Body of pancreas (tissue), 4 donors: ENCODE measurements around the gene CEP192. TPM values are rescaled to one million over a fixed set of nuclear protein-coding genes. Genes with fewer than 3 reads are reported as not detected.

Source experiments
- ATAC-seq: fragments of 150-250 bp; one replicate; pipeline ENCODE4 v1.9.1; 2016
- DNase-seq, 4 donors: peaks; one replicate each; pipeline ENCODE4 v3.0.0-alpha.2; 2019
- H3K27ac ChIP-seq, 4 donors: fragments of 200-600 bp; sonication (generic); 1 replicate in 3 of 4; 2 replicates in 1 of 4; pipeline versions ENCODE4 v1.5.1 to v1.6.1; 2016 to 2019; ENCODE audit warnings: mild to moderate bottlenecking in 1 of 4, mixed read lengths in 1 of 4, moderate library complexity in 1 of 4
- H3K27me3 ChIP-seq, 2 donors: fragments of 200-600 bp; sonication (generic); one replicate each; pipeline ENCODE4 v1.6.0; 2016; ENCODE audit warnings: mild to moderate bottlenecking in 1 of 2
- H3K36me3 ChIP-seq, 2 donors: fragments of 200-600 bp; sonication (generic); replicated peaks in 1 of 2; 2 replicates each; pipeline ENCODE4 v1.5.1; 2016; ENCODE audit warnings: low read depth in 2 of 2; ENCODE audit not compliant: insufficient read depth in 1 of 2
- H3K4me1 ChIP-seq: fragments of 200-600 bp; sonication (generic); one replicate; pipeline ENCODE4 v1.6.0; 2016
- H3K4me3 ChIP-seq, 2 donors: fragments of 200-600 bp; sonication (generic); 1 replicate in 1 of 2; 2 replicates in 1 of 2; pipeline ENCODE4 v1.5.1; 2016 to 2019
- H3K9me3 ChIP-seq, 3 donors: fragments of 200-600 bp; sonication (generic); 1 replicate in 2 of 3; 2 replicates in 1 of 3; pipeline ENCODE4 v1.5.1; 2016
- POLR2A ChIP-seq, 3 donors: fragments of 450-650 bp; IDR thresholded peaks; one replicate each; pipeline ENCODE4 v1.6.1; 2016; ENCODE audit warnings: antibody characterized with exemption in 3 of 3, mild to moderate bottlenecking in 2 of 3
- WGBS, 2 donors: methylation state at CpG; one replicate each; pipeline ENCODE4 v1.1.5; 2017; 5-methylcytosine and 5-hydroxymethylcytosine counted together
- intact Hi-C: fragments of 100-400 bp; cut with DNase I; formaldehyde crosslinking; loops from one replicate; pipeline ENCODE4 v1.15.1; 2023
- total RNA-seq, 2 donors: library from RNA; depleted of rRNA; stranded (reverse); fragments of >200 nt; gene quantifications; one replicate each; pipeline ENCODE4 v1.1.0, GENCODE V29; 2016
- TF ChIP-seq, protein P1 (sequence below), 7 experiments: fragments of 450-650 bp in 4 of 7; fragments of 200-600 bp in 3 of 7; sonication (generic) in 3 of 7; IDR thresholded peaks; one replicate each; pipeline ENCODE4 v1.5.1; 2016 to 2019; ENCODE audit warnings: antibody characterized with exemption in 7 of 7

Gene CEP192
- total RNA-seq, 2 donors from 2014 or later: 21.1 to 25.4 TPM

DNA sequence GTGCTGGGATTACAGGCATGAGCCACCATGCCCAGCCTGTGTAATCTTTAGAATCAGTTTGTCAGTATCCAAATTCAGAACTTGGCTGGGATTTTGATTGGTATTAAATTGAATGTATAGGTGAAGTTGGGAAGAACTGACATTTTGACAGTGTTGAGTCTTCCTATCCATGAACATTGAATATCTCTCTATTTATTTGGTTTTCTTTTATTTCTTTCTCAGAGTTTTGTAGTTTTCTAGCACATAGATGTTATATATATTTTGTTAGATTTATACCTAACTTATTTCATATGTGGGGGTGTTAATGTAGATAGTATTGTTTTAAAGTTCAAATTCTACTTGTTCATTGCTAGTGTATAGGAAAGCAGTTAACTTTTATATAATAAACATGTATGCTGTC is 31.5 kb downstream of the CEP192 start:
- no peak overlapping the region for H3K4me3 ChIP-seq
- H3K9me3 ChIP-seq: no peaks in the 10 kb centered on the region
- DNase-seq (no peak), ATAC-seq (no peak)
- H3K36me3 ChIP-seq: peaks cover 0 to 5% of the 10 kb centered on the region in 2 donors
- no peaks in the 10 kb centered on the region for H3K27me3 ChIP-seq
- intact Hi-C loops: no loop called here
- H3K27ac ChIP-seq: no peak overlapping the region
- H3K4me1 ChIP-seq: peaks cover 8% of the 10 kb centered on the region
- TF ChIP-seq, protein P1, sequence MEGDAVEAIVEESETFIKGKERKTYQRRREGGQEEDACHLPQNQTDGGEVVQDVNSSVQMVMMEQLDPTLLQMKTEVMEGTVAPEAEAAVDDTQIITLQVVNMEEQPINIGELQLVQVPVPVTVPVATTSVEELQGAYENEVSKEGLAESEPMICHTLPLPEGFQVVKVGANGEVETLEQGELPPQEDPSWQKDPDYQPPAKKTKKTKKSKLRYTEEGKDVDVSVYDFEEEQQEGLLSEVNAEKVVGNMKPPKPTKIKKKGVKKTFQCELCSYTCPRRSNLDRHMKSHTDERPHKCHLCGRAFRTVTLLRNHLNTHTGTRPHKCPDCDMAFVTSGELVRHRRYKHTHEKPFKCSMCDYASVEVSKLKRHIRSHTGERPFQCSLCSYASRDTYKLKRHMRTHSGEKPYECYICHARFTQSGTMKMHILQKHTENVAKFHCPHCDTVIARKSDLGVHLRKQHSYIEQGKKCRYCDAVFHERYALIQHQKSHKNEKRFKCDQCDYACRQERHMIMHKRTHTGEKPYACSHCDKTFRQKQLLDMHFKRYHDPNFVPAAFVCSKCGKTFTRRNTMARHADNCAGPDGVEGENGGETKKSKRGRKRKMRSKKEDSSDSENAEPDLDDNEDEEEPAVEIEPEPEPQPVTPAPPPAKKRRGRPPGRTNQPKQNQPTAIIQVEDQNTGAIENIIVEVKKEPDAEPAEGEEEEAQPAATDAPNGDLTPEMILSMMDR (IDR thresholded peaks at IDR 0.05): no peak
- no peak for TF ChIP-seq POLR2A (IDR thresholded peaks at IDR 0.05)

DNA sequence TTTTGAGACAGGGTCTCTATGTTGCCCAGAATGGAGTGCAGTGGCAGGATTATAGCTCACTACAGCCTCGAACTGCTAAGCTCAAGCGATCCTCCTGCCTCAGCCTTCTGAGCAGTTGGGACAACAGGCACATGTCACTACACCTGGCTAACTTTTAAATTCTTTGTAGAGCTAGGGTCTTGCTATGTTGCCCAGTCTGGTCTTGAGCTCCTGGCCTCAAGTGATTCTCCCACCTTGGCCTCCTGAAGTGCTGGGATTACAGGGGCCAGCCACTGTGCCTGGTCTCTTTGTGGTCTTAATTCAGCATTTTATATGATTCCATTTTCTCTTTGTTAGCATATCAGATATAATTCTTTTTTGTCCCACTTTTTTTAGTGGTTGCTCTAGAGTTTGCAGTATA is 34.1 kb downstream of the CEP192 start:
- Histone ChIP-seq H3K4me3 (no peak overlapping the region), H3K9me3 (no peaks in the 10 kb centered on the region), H3K36me3 (peaks cover 0 to 1% of the 10 kb centered on the region in 2 donors), H3K4me1 (no peaks in the 10 kb centered on the region), H3K27ac (no peak overlapping the region), H3K27me3 (no peaks in the 10 kb centered on the region)
- intact Hi-C loops: no loop called here
- TF ChIP-seq POLR2A (IDR thresholded peaks at IDR 0.05): no peak
- TF ChIP-seq, protein P1 (IDR thresholded peaks at IDR 0.05): no peak
- ATAC-seq (no peak), DNase-seq (no peak)
- WGBS, 2 donors: 96 to 100% methylated on average over 2 of the region's 2 CpGs

DNA sequence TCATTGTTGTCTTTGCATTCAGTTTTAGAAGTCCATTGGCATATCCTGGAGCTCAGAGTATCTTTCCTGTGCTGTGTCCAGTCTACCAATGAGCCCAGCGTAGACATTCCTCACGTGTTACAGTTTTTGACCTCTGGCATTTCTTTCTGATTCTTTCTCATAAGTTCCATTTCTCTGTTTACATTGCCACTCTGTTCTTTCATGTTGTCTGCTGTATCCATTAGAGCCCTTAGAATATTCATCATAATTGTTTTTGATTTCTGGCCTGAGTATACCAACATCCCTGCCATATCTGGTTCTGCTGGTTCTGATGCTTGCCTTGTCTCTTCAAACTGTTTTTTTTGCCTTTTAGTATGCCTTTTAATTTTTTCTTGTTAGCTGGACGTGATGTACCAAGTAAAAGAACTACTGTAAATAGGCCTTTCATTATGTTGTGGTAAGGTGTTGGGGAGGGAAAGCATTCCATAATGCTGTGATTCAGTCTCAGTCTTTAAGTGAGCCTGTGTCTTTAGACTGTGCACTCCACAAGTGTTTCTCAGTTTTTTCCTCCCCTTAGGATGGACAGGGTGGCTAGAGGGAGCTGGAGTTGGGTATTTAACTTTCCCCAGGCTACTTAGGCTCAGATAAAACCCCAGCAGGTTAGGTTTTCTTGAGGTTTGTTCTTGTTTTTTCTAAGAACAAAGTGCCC is 35.6 kb downstream of the CEP192 start:
- no peak overlapping the region for H3K4me3 ChIP-seq
- DNase-seq (no peak), ATAC-seq (no peak)
- intact Hi-C loops: no loop called here
- no peaks in the 10 kb centered on the region for H3K9me3 ChIP-seq
- peaks cover 0 to 4% of the 10 kb centered on the region in 2 donors for H3K36me3 ChIP-seq
- TF ChIP-seq, protein P1 (IDR thresholded peaks at IDR 0.05): no peak
- no peak for TF ChIP-seq POLR2A (IDR thresholded peaks at IDR 0.05)
- H3K27ac ChIP-seq: no peak overlapping the region
- H3K27me3 ChIP-seq: no peaks in the 10 kb centered on the region
- WGBS, 2 donors: 94 to 97% methylated on average over 3 of the region's 3 CpGs
- H3K4me1 ChIP-seq: no peaks in the 10 kb centered on the region

DNA sequence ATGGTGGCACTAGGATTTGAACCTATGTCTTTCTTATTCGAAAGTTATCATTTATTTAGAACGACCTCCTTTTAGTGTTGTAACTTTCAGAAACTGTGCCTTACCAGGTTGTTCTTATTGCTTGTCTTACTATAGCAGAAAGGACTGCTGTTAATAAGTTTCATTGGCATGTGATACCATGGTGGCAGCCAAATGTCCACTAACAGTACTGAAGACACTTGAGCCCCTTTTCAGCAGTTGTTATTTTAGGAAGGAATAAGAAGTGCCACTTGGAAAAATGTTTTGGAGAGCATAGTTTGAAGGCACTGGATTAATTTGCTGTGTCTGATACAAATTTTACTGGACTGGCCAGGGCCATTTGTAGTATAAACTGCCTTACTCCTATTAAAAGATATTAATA is 37.7 kb downstream of the CEP192 start:
- intact Hi-C loops: no loop called here
- Histone ChIP-seq H3K4me1 (no peaks in the 10 kb centered on the region), H3K27ac (no peak overlapping the region), H3K4me3 (no peak overlapping the region), H3K36me3 (peaks cover 0 to 6% of the 10 kb centered on the region in 2 donors), H3K9me3 (no peaks in the 10 kb centered on the region), H3K27me3 (no peaks in the 10 kb centered on the region)
- ATAC-seq (no peak), DNase-seq (no peak)
- 87 to 92% methylated on average over 2 of the region's 2 CpGs for WGBS, 2 donors
- no peak for TF ChIP-seq POLR2A (IDR thresholded peaks at IDR 0.05)
- TF ChIP-seq, protein P1 (IDR thresholded peaks at IDR 0.05): no peak

DNA sequence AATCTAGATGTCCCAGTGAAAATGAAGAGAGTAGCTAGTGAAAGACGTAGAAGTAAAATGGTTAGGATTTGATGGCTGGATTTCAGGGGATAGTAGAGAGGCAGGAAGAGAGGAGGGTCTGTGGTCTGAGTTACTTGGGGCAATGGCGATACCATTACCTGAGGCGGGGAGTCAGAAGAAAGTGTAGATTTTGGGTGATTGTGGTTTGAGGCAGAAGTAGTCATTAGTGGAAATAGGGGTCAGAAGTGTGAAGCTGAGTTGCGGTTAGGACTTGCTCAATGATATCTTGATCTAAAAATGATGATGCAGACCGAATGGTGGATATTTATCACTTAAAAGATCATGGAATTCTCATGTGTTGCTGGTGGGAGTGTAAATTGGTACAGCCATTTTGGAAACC is 41.0 kb downstream of the CEP192 start:
- Histone ChIP-seq H3K36me3 (peaks cover 0 to 6% of the 10 kb centered on the region in 2 donors), H3K27me3 (no peaks in the 10 kb centered on the region), H3K4me1 (no peaks in the 10 kb centered on the region), H3K9me3 (no peaks in the 10 kb centered on the region), H3K4me3 (no peak overlapping the region), H3K27ac (no peak overlapping the region)
- 93 to 95% methylated on average over 5 of the region's 5 CpGs for WGBS, 2 donors
- no peak for DNase-seq
- intact Hi-C loops: no loop called here
- TF ChIP-seq, protein P1 (IDR thresholded peaks at IDR 0.05): no peak
- TF ChIP-seq POLR2A (IDR thresholded peaks at IDR 0.05): no peak
- ATAC-seq: no peak
